ENCODE data around the gene CSAD. TPM values are rescaled to one million over a fixed set of nuclear protein-coding genes. Genes with fewer than 3 reads are reported as not detected.

Gene CSAD
- polyA plus RNA-seq, 1 donor = 60.0 TPM

Other genes starting within 250 kb of the CSAD start
- gene KRT18, start 231.8 kb downstream of the CSAD start, polyA plus RNA-seq = 903 TPM
- gene EIF4B, start 174.5 kb downstream of the CSAD start, polyA plus RNA-seq = 418 TPM
- gene TNS2, start 130.9 kb downstream of the CSAD start, polyA plus RNA-seq = 43.5 TPM
- 25.0 TPM for gene SPRYD3, start 101.5 kb downstream of the CSAD start, polyA plus RNA-seq
- gene IGFBP6, start 83.3 kb downstream of the CSAD start, polyA plus RNA-seq = 19.7 TPM
- 126 TPM for gene SOAT2, start 77.4 kb downstream of the CSAD start, polyA plus RNA-seq
- gene ZNF740, start 203 bp downstream of the CSAD start, polyA plus RNA-seq = 23.7 TPM
- gene ITGB7, start 26.3 kb upstream of the CSAD start, polyA plus RNA-seq = 9.5 TPM
- 11.6 TPM for gene RARG, start 51.3 kb upstream of the CSAD start, polyA plus RNA-seq
- 31.2 TPM for gene ESPL1, start 87.4 kb upstream of the CSAD start, polyA plus RNA-seq
- 667 TPM for gene PFDN5, start 114.6 kb upstream of the CSAD start, polyA plus RNA-seq
- 46.3 TPM for gene MYG1, start 118.8 kb upstream of the CSAD start, polyA plus RNA-seq
- 63.8 TPM for gene AAAS, start 140.7 kb upstream of the CSAD start, polyA plus RNA-seq
- gene SP7, start 155.4 kb upstream of the CSAD start, polyA plus RNA-seq = 0.01 TPM
- gene SP1, start 199.3 kb upstream of the CSAD start, polyA plus RNA-seq = 72.8 TPM
- 8.8 TPM for gene AMHR2, start 242.9 kb upstream of the CSAD start, polyA plus RNA-seq

Data from large intestine (tissue), 1 donor.